Ovary (tissue), 9 donors: ENCODE measurements around the gene RPA3. TPM values are rescaled to one million over a fixed set of nuclear protein-coding genes. Genes with fewer than 3 reads are reported as not detected.

Experiments
- DNase-seq, 5 donors: peaks; one replicate each; pipeline ENCODE4 v3.0.0-alpha.2; 2019 to 2020
- H3K27ac ChIP-seq, 2 donors: fragments of 200-600 bp; one replicate each; pipeline versions ENCODE4 v1.5.1 to v1.8.0; 2019 to 2022
- H3K27me3 ChIP-seq: fragments of 200-600 bp; one replicate; pipeline ENCODE4 v1.8.0; 2022
- H3K36me3 ChIP-seq: fragments of 200-600 bp; sonication (generic); one replicate; pipeline ENCODE4 v1.5.1; 2019
- H3K4me1 ChIP-seq: one replicate; pipeline ENCODE4 v1.8.1; 2013; ENCODE audit warnings: mild to moderate bottlenecking, moderate library complexity; ENCODE audit not compliant: insufficient read depth
- H3K4me3 ChIP-seq: fragments of 200-600 bp; sonication (generic); one replicate; pipeline ENCODE4 v1.5.1; 2017
- H3K9me3 ChIP-seq, 2 donors: fragments of 200-600 bp in 1 of 2; sonication (generic) in 1 of 2; one replicate each; pipeline versions ENCODE4 v1.5.1 to v1.8.1; 2013 to 2019; ENCODE audit warnings: mild to moderate bottlenecking in 1 of 2, moderate library complexity in 1 of 2
- EP300 ChIP-seq: sonication (generic); formaldehyde crosslinking; IDR thresholded peaks from one replicate; pipeline ENCODE4 v1.6.1; 2017; ENCODE audit warnings: antibody characterized with exemption
- POLR2A ChIP-seq: fragments of 450-650 bp; IDR thresholded peaks from one replicate; pipeline ENCODE4 v1.6.1; 2017; ENCODE audit warnings: antibody characterized with exemption, mild to moderate bottlenecking, moderate library complexity
- WGBS, 3 donors: extraction: QIAGEN DNeasy Blood & Tissue Kit in 1 of 3; methylation state at CpG; one replicate each; pipeline versions ENCODE4 v1.1.5 to v1.1.7; 2013 to 2017; 5-methylcytosine and 5-hydroxymethylcytosine counted together
- intact Hi-C, 4 donors: fragments of 100-400 bp; cut with DNase I; formaldehyde crosslinking; loops; one replicate each; pipeline versions ENCODE4 v1.11.0 to v1.15.1; 2022 to 2023
- polyA plus RNA-seq, 2 donors: library from polyadenylated mRNA; stranded (reverse); fragments of 200-250 nt in 1 of 2; fragments of 350-450 nt in 1 of 2; fragmentation: Illumina TruSeq in 1 of 2; extraction: RNeasy Lipid Tissue Mini Kit (QIAGEN cat#74804) in 1 of 2; gene quantifications; one replicate each; pipeline ENCODE4 v1.2.3, GENCODE V29; 2013 to 2014
- total RNA-seq, 7 donors: library from RNA; depleted of rRNA in 2 of 7; stranded (reverse); fragments of >200 nt in 2 of 7; fragmentation: NEBNext Ultra II Directional in 3 of 7; extraction: Animal tissue kit (Norgen Biotek cat#: 25700) in 3 of 7; gene quantifications; one replicate each; pipeline versions ENCODE4 v1.1.0 to v1.2.4, GENCODE V29; 2016 to 2023
- TF ChIP-seq, protein P1 (sequence below), 3 donors: fragments of 450-650 bp in 2 of 3; fragments of 200-600 bp in 1 of 3; IDR thresholded peaks; one replicate each; pipeline versions ENCODE4 v1.5.1 to v1.8.0; 2016 to 2022; ENCODE audit warnings: antibody characterized with exemption in 3 of 3, mild to moderate bottlenecking in 1 of 3
- donor health status: DM: no; HTN: no; CAD: no; lungs with moderate emphysema.
- donor health status: DM: no; HTN: no; CAD: no.
- donor health status: Bipolar disorder and iron deficiency.
- donor health status: DM: yes; HTN: yes; CAD: no.
- donor health status: DM: no; HTN: no; CAD: no.
- donor health status: DM: yes; HTN: yes; CAD: no.

The RPA3 gene
- total and polyA plus RNA-seq, 9 donors: 8.6 to 28.6 (median 17.8) TPM

DNA sequence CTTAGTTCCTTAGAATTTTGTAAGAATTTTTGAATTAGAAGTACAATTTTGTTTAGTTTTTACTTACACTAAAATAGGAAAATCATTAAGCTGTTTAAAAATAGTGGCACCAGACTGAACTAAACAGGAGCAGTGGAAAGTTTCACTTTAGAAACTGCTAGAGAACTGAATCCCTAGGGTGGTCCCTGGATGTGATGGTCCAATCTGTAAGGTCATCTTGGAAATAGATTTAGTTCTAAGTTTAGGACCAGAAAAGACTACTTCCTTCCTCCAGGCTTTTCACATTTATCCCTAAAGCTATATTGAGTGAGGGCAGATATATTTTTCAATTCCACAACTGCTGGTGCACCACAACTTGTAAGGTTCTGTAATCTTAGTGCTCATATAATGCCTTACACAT, 19.0 kb downstream of the RPA3 start:
- H3K9me3 ChIP-seq: no peaks in the 10 kb centered on the region
- no peak overlapping the region for H3K4me3 ChIP-seq
- TF ChIP-seq, protein P1, sequence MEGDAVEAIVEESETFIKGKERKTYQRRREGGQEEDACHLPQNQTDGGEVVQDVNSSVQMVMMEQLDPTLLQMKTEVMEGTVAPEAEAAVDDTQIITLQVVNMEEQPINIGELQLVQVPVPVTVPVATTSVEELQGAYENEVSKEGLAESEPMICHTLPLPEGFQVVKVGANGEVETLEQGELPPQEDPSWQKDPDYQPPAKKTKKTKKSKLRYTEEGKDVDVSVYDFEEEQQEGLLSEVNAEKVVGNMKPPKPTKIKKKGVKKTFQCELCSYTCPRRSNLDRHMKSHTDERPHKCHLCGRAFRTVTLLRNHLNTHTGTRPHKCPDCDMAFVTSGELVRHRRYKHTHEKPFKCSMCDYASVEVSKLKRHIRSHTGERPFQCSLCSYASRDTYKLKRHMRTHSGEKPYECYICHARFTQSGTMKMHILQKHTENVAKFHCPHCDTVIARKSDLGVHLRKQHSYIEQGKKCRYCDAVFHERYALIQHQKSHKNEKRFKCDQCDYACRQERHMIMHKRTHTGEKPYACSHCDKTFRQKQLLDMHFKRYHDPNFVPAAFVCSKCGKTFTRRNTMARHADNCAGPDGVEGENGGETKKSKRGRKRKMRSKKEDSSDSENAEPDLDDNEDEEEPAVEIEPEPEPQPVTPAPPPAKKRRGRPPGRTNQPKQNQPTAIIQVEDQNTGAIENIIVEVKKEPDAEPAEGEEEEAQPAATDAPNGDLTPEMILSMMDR (IDR thresholded peaks at IDR 0.05): no peak
- TF ChIP-seq POLR2A (no peak), EP300 (no peak)
- H3K27ac ChIP-seq: no peak overlapping the region
- intact Hi-C loops: no loop called here
- no peaks in the 10 kb centered on the region for H3K27me3 ChIP-seq
- no peak for DNase-seq
- H3K36me3 ChIP-seq: no peaks in the 10 kb centered on the region
- H3K4me1 ChIP-seq: peaks cover 4% of the 10 kb centered on the region

DNA sequence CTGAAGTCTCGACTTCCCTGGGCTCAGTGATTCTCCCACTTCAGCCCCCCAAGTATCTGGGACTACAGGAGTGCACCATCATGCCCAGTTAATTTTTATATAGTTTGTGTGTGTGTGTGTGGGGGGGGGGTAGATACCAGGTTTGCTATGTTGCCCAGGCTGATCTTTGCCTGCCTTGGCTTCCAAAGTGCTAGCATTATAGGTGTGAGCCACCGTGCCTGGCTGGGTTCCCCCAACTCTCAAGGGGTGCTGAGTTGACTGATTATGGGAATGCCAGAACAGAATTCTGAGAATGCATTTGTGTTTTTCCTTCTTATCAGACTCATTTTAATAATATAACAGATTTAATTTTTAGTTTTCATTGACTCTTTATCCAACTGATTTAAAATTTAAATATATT, 19.5 kb downstream of the RPA3 start:
- H3K9me3 ChIP-seq: no peaks in the 10 kb centered on the region
- TF ChIP-seq POLR2A (no peak), EP300 (no peak)
- TF ChIP-seq, protein P1 (IDR thresholded peaks at IDR 0.05): no peak
- WGBS, 3 donors: 62 to 73% (median 72%) methylated on average over 2 of the region's 2 CpGs
- no peak for DNase-seq
- peaks cover 4% of the 10 kb centered on the region for H3K4me1 ChIP-seq
- intact Hi-C loops: no loop called here
- no peaks in the 10 kb centered on the region for H3K36me3 ChIP-seq
- H3K4me3 ChIP-seq: no peak overlapping the region
- H3K27me3 ChIP-seq: no peaks in the 10 kb centered on the region
- H3K27ac ChIP-seq: no peak overlapping the region

DNA sequence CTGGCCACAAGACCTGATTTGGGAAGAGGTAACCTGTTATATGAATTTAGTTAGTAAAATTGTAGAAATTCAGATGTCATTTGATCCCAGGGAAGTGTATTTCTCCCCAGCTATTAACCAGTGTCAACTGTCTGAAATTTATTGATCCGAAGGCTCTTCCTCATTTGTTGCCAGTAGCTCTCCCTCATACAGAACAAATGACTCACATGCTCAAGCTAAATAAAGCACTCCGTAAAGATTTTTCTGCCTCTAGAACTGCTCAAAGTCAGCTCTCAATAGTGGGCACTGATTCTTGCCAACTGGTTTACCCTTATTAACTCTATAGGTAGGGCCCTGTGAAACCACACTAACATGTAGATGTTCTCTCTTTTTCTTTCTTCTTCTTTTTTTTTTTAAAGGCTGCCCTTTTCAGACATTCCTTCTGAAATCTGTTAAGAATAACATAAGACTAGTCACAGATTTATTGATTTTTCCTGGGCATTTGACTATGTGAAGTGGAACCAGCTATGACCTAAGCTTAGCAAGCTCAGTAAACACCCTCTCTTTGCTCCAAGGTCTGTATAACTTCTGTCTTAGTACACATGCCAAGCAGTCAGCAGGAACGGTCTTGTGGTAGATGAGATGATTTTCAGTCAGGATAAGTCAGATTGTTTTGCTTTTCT, 21.8 kb downstream of the RPA3 start:
- intact Hi-C loops: no loop called here
- H3K4me3 ChIP-seq: no peak overlapping the region
- H3K4me1 ChIP-seq: peaks cover 1% of the 10 kb centered on the region
- WGBS, 3 donors: 47 to 67% (median 62%) methylated on average over 3 of the region's 3 CpGs
- H3K36me3 ChIP-seq: no peaks in the 10 kb centered on the region
- H3K27me3 ChIP-seq: no peaks in the 10 kb centered on the region
- DNase-seq: no peak
- no peaks in the 10 kb centered on the region for H3K9me3 ChIP-seq
- no peak for TF ChIP-seq EP300
- TF ChIP-seq, protein P1 (IDR thresholded peaks at IDR 0.05): no peak
- no peak for TF ChIP-seq POLR2A
- H3K27ac ChIP-seq: no peak overlapping the region

DNA sequence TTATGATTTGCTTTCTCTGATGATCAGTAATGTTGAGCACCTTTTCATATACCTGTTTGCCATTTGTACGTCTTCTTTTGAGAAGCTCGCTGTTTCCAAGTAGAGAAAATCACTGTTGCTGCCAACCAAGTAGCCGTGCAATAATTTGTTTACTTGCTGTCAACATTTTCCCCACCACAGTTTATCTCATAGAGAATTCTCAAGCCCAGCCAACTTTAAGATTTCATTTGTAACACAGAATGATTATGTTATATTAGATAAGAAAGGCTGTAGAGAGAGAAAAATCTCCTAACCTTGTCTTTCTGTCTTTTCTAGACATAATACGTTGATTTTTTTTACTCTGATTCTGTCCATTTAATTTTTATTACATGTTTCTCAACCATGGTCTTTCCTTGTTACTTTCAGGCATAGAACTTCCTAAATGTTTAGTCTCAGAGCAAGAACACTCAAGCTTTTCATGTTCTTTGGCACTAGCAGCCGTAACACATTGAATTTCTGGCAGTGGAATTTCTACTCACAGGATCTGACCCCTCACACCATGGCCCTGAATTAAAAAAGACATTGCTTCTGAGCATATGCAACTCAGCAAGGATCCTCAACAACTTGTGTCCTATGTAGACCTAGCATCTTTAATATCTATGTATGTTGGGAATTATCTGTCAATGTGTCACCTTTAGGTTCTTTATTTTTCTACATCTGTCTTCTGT, 23.1 kb downstream of the RPA3 start:
- no peaks in the 10 kb centered on the region for H3K27me3 ChIP-seq
- intact Hi-C loops: no loop called here
- no peaks in the 10 kb centered on the region for H3K36me3 ChIP-seq
- peaks cover 1% of the 10 kb centered on the region for H3K4me1 ChIP-seq
- DNase-seq: no peak
- TF ChIP-seq EP300 (no peak), POLR2A (no peak)
- TF ChIP-seq, protein P1 (IDR thresholded peaks at IDR 0.05): no peak
- no peak overlapping the region for H3K4me3 ChIP-seq
- H3K9me3 ChIP-seq: no peaks in the 10 kb centered on the region
- 20 to 31% (median 28%) methylated on average over 5 of the region's 5 CpGs for WGBS, 3 donors
- no peak overlapping the region for H3K27ac ChIP-seq
